Measurements from ENCODE around the gene UNC50. TPM values are rescaled to one million over a fixed set of nuclear protein-coding genes. Genes with fewer than 3 reads are reported as not detected.

Gene UNC50
- total RNA-seq, 1 donor: 36.2 TPM

DNA sequence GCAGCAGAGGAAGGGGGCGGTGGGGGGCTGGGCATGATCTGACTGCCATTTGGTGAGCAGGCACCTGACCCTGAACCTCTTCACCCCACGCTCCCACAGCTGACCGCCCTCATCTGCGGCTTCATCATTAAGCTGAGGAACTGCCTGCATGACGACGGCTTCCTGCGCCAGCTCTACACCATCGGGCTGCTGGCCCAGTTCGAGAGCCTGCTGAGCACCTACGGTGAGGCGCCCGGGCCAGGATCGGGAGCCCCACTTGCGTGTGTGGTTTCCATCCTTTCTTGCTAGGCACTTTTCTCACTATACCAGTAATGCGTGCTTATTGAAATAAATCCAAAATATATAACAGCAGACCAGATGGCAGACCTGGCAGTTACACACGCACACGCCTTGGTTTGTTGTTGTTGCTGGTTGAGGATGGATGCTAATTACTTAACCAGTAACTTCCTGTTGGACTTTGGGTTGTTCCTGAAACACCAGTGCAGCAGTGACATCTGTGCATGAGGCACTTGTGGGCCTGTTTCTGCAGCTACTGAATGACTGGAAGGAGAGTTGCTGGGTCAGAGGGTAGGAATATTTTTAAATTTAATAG is 43.8 kb upstream of the UNC50 start:
- Histone ChIP-seq H3K4me2 (ENCODE audit: insufficient read depth, low read length) (no peak overlapping the region), H2AFZ (ENCODE audit: low read length) (no peak overlapping the region), H4K20me1 (ENCODE audit: insufficient read depth, low read length) (no peaks in the 10 kb centered on the region), H3K27me3 (ENCODE audit: insufficient read depth, low read length) (no peaks in the 10 kb centered on the region), H3K4me3 (ENCODE audit: insufficient read depth, low read length) (no peak overlapping the region), H3K4me1 (ENCODE audit: insufficient read depth, low read length) (peaks cover 35% of the 10 kb centered on the region), H3K27ac (ENCODE audit: low read depth, low read length) (no peak overlapping the region), H3K9me3 (ENCODE audit: low read depth, low read length) (no peaks in the 10 kb centered on the region), H3K36me3 (ENCODE audit: insufficient read depth, low read length) (no peaks in the 10 kb centered on the region), H3K79me2 (ENCODE audit: insufficient read depth, low read length) (no peaks in the 10 kb centered on the region)
- no peak for DNase-seq (ENCODE audit: insufficient read length, low spot score, missing footprints)
- TF ChIP-seq, protein P1, sequence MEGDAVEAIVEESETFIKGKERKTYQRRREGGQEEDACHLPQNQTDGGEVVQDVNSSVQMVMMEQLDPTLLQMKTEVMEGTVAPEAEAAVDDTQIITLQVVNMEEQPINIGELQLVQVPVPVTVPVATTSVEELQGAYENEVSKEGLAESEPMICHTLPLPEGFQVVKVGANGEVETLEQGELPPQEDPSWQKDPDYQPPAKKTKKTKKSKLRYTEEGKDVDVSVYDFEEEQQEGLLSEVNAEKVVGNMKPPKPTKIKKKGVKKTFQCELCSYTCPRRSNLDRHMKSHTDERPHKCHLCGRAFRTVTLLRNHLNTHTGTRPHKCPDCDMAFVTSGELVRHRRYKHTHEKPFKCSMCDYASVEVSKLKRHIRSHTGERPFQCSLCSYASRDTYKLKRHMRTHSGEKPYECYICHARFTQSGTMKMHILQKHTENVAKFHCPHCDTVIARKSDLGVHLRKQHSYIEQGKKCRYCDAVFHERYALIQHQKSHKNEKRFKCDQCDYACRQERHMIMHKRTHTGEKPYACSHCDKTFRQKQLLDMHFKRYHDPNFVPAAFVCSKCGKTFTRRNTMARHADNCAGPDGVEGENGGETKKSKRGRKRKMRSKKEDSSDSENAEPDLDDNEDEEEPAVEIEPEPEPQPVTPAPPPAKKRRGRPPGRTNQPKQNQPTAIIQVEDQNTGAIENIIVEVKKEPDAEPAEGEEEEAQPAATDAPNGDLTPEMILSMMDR (IDR thresholded peaks at IDR 0.05; ENCODE audit: extremely low read depth, low read depth, low read length): no peak

DNA sequence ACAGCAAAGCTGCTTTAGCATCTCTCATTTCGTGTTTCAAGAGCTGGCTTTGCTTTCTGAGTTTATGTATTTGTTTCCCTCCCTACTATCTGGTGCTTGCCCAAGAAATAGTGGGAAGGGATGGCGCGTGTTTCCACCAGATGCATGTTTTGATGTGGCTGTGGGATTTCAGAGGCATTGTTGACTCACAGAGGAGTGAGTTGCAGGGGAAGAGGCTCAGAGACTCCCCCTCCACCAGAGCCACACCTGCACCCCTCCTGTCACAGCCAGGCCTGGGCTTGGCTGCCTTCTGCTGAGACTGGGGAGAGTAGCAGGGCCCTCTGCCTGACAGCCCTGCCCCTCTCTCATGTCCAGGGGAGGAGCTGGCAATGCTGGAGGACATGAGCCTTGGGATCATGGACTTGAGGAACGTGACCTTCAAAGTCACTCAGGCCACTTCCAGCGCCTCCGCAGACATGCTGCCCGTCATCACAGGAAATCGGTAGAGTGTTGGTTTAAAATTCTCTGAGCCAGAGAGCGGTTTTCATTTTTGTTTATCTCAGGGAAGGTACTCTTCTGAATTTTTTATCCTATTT is 43.0 kb upstream of the UNC50 start:
- TF ChIP-seq, protein P1 (IDR thresholded peaks at IDR 0.05; ENCODE audit: extremely low read depth, low read depth, low read length): no peak
- H3K4me2 ChIP-seq (ENCODE audit: insufficient read depth, low read length): no peak overlapping the region
- H3K27me3 ChIP-seq (ENCODE audit: insufficient read depth, low read length): no peaks in the 10 kb centered on the region
- H2AFZ ChIP-seq (ENCODE audit: low read length): no peak overlapping the region
- H3K4me3 ChIP-seq (ENCODE audit: insufficient read depth, low read length): no peak overlapping the region
- no peaks in the 10 kb centered on the region for H3K36me3 ChIP-seq (ENCODE audit: insufficient read depth, low read length)
- DNase-seq (ENCODE audit: insufficient read length, low spot score, missing footprints): no peak
- H3K27ac ChIP-seq (ENCODE audit: low read depth, low read length): no peak overlapping the region
- H4K20me1 ChIP-seq (ENCODE audit: insufficient read depth, low read length): no peaks in the 10 kb centered on the region
- H3K4me1 ChIP-seq (ENCODE audit: insufficient read depth, low read length): peaks cover 28% of the 10 kb centered on the region
- no peaks in the 10 kb centered on the region for H3K79me2 ChIP-seq (ENCODE audit: insufficient read depth, low read length)
- H3K9me3 ChIP-seq (ENCODE audit: low read depth, low read length): no peaks in the 10 kb centered on the region

DNA sequence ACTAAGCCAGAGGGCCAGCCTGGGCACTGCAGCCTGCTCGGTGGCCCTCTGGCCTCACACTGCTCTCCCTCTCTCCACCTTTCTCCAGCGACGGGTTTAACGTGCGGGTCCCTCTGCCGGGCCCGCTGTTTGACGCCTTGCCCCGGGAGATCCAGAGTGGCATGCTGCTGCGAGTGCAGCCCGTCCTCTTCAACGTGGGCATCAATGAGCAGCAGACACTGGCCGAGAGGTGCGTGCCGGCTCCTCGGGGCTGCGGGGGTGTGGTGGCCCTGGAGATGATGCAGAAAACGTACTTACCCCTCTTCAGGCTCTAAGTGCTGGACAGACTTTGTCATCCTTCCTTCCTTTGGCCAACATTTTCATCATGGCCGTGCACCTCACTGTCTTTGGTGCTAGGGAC is 42.4 kb upstream of the UNC50 start:
- no peak overlapping the region for H3K27ac ChIP-seq (ENCODE audit: low read depth, low read length)
- H3K36me3 ChIP-seq (ENCODE audit: insufficient read depth, low read length): no peaks in the 10 kb centered on the region
- no peaks in the 10 kb centered on the region for H3K79me2 ChIP-seq (ENCODE audit: insufficient read depth, low read length)
- no peak overlapping the region for H3K4me3 ChIP-seq (ENCODE audit: insufficient read depth, low read length)
- H3K9me3 ChIP-seq (ENCODE audit: low read depth, low read length): no peaks in the 10 kb centered on the region
- no peaks in the 10 kb centered on the region for H3K27me3 ChIP-seq (ENCODE audit: insufficient read depth, low read length)
- peaks cover 23% of the 10 kb centered on the region for H3K4me1 ChIP-seq (ENCODE audit: insufficient read depth, low read length)
- DNase-seq (ENCODE audit: insufficient read length, low spot score, missing footprints): no peak
- no peaks in the 10 kb centered on the region for H4K20me1 ChIP-seq (ENCODE audit: insufficient read depth, low read length)
- no peak overlapping the region for H2AFZ ChIP-seq (ENCODE audit: low read length)
- TF ChIP-seq, protein P1 (IDR thresholded peaks at IDR 0.05; ENCODE audit: extremely low read depth, low read depth, low read length): no peak
- no peak overlapping the region for H3K4me2 ChIP-seq (ENCODE audit: insufficient read depth, low read length)

DNA sequence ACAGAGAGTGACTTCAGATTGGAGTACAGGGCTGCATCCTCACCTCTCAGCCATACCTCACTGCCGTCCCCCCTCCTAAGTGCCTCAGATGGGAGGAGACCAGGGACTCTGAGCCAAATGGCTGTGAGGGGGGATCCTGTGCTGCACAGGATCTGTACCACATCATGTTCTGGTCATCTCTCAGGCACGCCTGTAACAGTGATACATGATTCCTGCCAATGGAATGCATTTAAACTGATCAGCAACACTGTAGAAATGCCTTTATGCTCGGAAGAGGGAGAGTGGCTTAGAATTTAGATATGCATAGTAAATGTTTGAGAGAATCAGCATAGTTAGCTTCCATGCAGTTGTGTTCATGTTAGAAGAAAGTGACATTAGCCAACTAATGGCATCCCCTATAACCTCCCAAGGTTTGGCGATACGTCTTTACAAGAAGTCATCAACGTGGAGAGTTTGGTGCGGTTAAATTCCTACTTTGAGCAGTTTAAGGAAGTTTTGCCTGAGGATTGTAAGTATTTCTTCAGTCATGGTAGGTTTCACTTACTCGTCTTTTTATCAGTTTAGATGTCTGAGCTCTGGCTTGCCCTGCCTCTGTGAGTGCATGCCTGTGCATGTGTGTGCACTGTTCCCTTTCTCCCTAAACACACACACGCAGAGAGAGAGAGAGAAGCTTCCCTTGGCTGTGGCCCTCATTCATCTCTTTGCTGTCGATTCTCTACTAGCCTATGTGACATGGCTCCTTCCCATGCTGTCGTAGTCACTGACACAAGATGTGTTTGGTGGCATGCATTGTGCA is 40.0 kb upstream of the UNC50 start:
- Histone ChIP-seq H2AFZ (ENCODE audit: low read length) (no peak overlapping the region), H3K9me3 (ENCODE audit: low read depth, low read length) (no peaks in the 10 kb centered on the region), H3K79me2 (ENCODE audit: insufficient read depth, low read length) (no peaks in the 10 kb centered on the region), H3K27me3 (ENCODE audit: insufficient read depth, low read length) (no peaks in the 10 kb centered on the region), H4K20me1 (ENCODE audit: insufficient read depth, low read length) (no peaks in the 10 kb centered on the region), H3K4me3 (ENCODE audit: insufficient read depth, low read length) (no peak overlapping the region), H3K27ac (ENCODE audit: low read depth, low read length) (peak overlapping the region; percentile 13), H3K36me3 (ENCODE audit: insufficient read depth, low read length) (no peaks in the 10 kb centered on the region), H3K4me1 (ENCODE audit: insufficient read depth, low read length) (peaks cover 11% of the 10 kb centered on the region), H3K4me2 (ENCODE audit: insufficient read depth, low read length) (no peak overlapping the region)
- DNase-seq (ENCODE audit: insufficient read length, low spot score, missing footprints): peak; percentile 94
- TF ChIP-seq, protein P1 (IDR thresholded peaks at IDR 0.05; ENCODE audit: extremely low read depth, low read depth, low read length): no peak
